GM19328 (cell line): Measurements from ENCODE around the gene KMT2D.

Experiments used
- ATAC-seq: cut with Tn5 transposase; IDR thresholded peaks from one replicate; pipeline ENCODE4 v1.9.1; 2021; ENCODE audit warnings: mild to moderate bottlenecking, moderate library complexity; ENCODE audit not compliant: unreplicated experiment

The KMT2D gene

DNA sequence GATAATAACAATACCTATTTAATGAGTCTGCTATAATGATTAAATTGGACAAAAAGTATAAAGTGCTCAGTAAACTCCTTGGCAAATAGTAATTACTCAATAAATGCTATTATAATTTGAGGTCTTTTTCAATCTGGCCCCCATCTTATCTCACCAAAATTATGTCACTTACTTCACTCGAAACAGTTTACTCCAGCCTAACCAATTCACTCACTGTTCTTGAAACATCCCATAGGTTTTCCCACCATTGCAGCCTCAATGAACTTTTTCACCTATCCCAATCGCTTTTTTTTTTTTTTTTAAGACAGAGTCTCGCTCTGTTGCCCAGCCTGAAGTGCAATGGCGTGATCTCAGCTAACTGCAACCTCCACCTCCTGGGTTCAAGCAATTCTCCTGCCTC, 24.6 kb downstream of the KMT2D start:
- no peak for ATAC-seq

DNA sequence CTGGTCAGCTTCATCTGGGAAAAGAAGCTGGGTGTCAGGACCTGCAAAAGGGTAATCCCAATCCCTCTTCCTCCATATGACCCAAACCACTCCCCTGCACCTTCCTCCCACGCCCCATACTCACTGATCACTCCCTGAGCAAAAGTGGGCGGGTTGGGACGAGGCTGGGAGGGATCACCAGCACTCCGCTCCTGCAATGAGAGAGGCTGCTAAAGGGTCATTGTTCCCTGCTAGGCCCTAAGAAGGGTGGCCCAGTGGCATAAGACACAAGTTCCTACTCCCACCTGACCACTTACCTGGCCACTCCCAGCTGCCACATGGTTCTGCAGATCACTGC, 26.3 kb downstream of the KMT2D start:
- no peak for ATAC-seq

DNA sequence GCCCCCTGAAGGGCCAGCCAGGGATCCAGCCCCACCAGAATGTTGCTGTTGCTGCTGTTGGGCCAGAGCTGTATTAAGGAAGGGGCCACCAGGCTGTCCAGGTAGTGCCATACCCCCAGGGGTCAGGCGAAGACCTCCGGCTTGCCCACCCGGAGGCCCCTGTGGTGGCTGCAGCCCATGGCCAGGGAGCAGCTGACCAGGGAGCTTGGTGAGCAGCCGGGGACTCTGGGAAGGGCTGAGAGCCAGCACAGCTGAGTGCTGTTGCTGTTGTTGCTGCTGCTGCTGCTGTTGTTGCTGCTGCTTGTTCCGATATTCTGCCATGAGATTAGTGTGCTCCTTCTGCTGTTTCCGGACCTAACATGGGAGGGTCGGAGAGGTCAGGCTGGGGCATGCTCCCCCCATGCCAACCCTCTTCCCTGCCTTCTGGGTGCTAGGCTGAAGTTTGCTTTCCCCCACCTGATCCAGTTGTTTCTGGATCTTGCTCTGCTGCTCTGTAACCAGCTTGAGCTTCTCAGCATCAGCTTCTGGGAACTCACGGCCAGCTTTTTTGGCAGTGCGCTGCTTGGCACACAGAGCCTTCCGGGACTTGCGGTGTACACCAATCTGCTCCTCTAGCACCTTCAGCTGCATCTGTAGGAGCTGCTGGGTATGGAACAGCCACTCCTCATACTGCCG, 26.8 kb downstream of the KMT2D start:
- no peak for ATAC-seq

GRCh38 chr12:49032679-49033447, 27.7 kb downstream of the KMT2D start:
- ATAC-seq: no peak

DNA sequence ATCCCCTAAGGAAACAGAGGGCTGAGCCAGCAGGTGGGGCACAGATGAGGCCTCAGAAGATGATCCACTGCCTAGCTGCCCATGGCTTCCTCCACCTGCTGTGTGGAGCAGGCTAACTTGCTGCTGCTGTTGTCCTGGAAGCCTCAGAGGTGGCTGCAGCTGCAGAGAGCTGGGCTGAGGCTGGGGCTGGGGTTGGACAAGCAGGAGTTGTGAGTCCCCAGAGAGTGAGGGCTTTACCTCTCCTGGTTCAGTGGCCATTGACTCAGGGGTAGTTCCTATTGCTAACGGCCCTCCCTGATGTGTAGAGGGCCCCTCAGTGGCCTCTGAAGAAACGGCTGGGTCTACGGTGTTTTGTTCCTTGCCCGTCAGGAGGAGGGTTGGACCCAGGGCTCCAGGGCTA, 28.3 kb downstream of the KMT2D start:
- no peak for ATAC-seq

- ATAC-seq: no peak
These were observed 28.9 kb downstream of the KMT2D start for GRCh38 chr12:49031573-49032161.

- ATAC-seq: no peak
These were observed 29.7 kb downstream of the KMT2D start for GRCh38 chr12:49030714-49031572.

GRCh38 chr12:49030119-49030518, 30.5 kb downstream of the KMT2D start:
- no peak for ATAC-seq

GRCh38 chr12:49028666-49029275, 31.8 kb downstream of the KMT2D start:
- ATAC-seq: no peak

- ATAC-seq: no peak
These were observed 32.6 kb downstream of the KMT2D start for GRCh38 chr12:49027846-49028555.

- ATAC-seq: no peak
These were observed 33.7 kb downstream of the KMT2D start for GRCh38 chr12:49026678-49027480.

DNA sequence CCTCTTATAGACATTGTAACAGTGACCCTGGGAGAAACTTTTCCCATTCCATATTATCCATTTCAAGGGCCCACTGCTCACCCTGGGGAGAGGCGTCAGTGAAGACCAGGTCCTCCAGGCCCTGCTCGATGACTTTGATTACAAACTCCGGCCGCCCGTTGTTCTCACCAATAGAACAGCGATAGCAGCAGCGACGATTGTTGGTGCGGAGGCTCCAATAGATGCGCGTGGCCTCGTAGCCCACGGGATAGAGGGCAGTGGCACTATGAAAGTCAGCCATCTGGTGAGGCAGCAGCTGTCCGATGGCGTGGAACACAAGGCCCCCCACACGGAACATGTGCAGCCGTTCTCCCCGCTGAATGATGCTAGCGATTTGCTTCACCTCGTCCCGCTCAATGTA, 34.5 kb downstream of the KMT2D start:
- ATAC-seq: no peak

GRCh38 chr12:49025463-49025862, 35.1 kb downstream of the KMT2D start:
- no peak for ATAC-seq

DNA sequence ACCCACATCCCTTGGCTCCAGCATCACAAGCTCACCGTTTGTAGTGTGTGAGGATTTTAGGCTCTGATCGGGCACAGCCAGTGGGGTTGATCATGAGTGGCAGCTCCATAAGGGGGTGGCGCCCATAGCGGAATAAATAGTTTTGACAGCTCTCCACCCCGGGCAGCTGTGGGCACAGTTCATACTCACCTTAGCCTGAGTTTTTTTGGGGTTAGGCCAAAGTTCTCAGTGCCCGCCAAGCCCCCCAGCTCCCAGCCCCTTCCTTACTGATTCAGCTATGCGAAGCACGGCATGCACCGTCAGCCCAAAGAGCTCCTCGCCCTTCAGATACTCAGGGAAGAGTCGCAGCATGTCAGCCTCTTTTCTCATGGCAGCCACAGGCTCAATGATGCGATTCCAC, 36.1 kb downstream of the KMT2D start:
- ATAC-seq: no peak

- no peak for ATAC-seq
These were observed 36.8 kb downstream of the KMT2D start for GRCh38 chr12:49023812-49024211.

GRCh38 chr12:49022558-49023178, 37.9 kb downstream of the KMT2D start:
- ATAC-seq: no peak

DNA sequence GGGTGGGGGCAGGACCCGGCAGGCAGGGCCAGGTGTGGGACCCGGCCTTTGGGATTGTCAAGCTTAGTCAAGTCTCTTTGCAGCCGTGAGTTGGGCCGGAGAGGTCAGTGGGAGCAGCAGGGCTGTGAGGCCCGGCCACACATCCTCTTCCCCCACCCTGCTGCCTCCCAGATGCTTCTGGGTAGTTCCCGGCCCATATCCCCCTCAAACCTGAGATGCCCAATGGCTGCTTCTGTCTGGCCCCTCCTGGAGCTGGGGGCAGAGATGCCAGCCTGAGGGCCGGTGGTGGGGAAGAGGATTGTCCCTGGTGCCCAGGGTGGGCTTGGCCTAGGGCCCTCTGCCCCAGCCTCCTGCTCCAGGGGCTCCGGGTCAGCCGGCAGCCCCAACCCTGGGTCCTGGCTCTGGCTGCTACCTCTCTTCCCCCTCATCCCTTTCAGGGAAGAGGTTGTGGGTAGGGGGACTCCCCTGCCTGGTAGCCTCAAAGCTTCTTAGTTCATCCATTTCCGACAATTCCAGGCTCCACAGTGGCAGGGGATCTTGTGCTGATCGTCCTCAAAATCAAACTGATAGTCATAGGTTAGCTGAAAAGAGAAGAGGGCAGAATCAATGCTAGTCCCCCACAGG, 39.2 kb downstream of the KMT2D start:
- no peak for ATAC-seq

GRCh38 chr12:49020441-49020840, 40.2 kb downstream of the KMT2D start:
- no peak for ATAC-seq
